HG03064 (cell line): ENCODE data around the gene MYEOV.

Experiments used
- ATAC-seq: cut with Tn5 transposase; IDR thresholded peaks from one replicate; pipeline ENCODE4 v1.9.1; 2021; ENCODE audit warnings: low read depth; ENCODE audit not compliant: unreplicated experiment

MYEOV gene

GRCh38 chr11:69312453-69313404 lies 18.8 kb downstream of the MYEOV start:
- ATAC-seq, result no peak

GRCh38 chr11:69313992-69314391 lies 20.0 kb downstream of the MYEOV start:
- ATAC-seq, result no peak

- no peak for ATAC-seq
Measured at GRCh38 chr11:69314555-69314954, 20.6 kb downstream of the MYEOV start.

GRCh38 chr11:69316956-69317355 lies 23.0 kb downstream of the MYEOV start:
- no peak for ATAC-seq

GRCh38 chr11:69317401-69318092 lies 23.6 kb downstream of the MYEOV start:
- ATAC-seq, result no peak

GRCh38 chr11:69318093-69318420 lies 24.1 kb downstream of the MYEOV start:
- ATAC-seq, result no peak

GRCh38 chr11:69319255-69320106 lies 25.5 kb downstream of the MYEOV start:
- ATAC-seq, result no peak

GRCh38 chr11:69320326-69320725 lies 26.4 kb downstream of the MYEOV start:
- no peak for ATAC-seq

- ATAC-seq, result no peak
Measured at GRCh38 chr11:69320756-69321741, 27.1 kb downstream of the MYEOV start.

GRCh38 chr11:69321877-69322361 lies 28.0 kb downstream of the MYEOV start:
- no peak for ATAC-seq

- no peak for ATAC-seq
Measured at GRCh38 chr11:69325446-69325845, 31.5 kb downstream of the MYEOV start.

- no peak for ATAC-seq
Measured at GRCh38 chr11:69326622-69327219, 32.8 kb downstream of the MYEOV start.

- ATAC-seq, result no peak
Measured at GRCh38 chr11:69327741-69328191, 33.8 kb downstream of the MYEOV start.

GRCh38 chr11:69328231-69328630 lies 34.3 kb downstream of the MYEOV start:
- no peak for ATAC-seq

- ATAC-seq, result no peak
Measured at GRCh38 chr11:69329581-69329980, 35.6 kb downstream of the MYEOV start.

GRCh38 chr11:69330330-69330729 lies 36.4 kb downstream of the MYEOV start:
- no peak for ATAC-seq

GRCh38 chr11:69333149-69333710 lies 39.3 kb downstream of the MYEOV start:
- ATAC-seq, result no peak

- no peak for ATAC-seq
Measured at GRCh38 chr11:69333879-69334278, 39.9 kb downstream of the MYEOV start.
